K562 (cell line): ENCODE results near the gene USP49. TPM values are rescaled to one million over a fixed set of nuclear protein-coding genes. Genes with fewer than 3 reads are reported as not detected.

Experiments
- KDM1A ChIP-seq, 2 experiments: fragments of 450-650 bp; IDR thresholded peaks; 2 replicates each; pipeline ENCODE4 v1.6.1; 2016; ENCODE audit warnings: mild to moderate bottlenecking in 2 of 2
- STAT5B ChIP-seq: fragments of 250-450 bp; sonication (Bioruptor Pico); IDR thresholded peaks from 2 replicates; pipeline ENCODE4 v1.8.0; 2021; ENCODE audit warnings: mild to moderate bottlenecking, inconsistent platforms
- TCF7L2 ChIP-seq: fragments of 150-350 bp; IDR thresholded peaks from 2 replicates; pipeline ENCODE4 v1.6.1; 2016; ENCODE audit warnings: low read depth, mild to moderate bottlenecking, low read length, moderate library complexity
- THRA ChIP-seq: fragments of 450-650 bp; IDR thresholded peaks from 2 replicates; pipeline ENCODE4 v1.6.1; 2017; ENCODE audit warnings: mild to moderate bottlenecking, moderate library complexity
- polyA plus RNA-seq, 8 experiments: library from polyadenylated mRNA; depleted of rRNA in 4 of 8; stranded (reverse) in 5 of 8; unstranded in 3 of 8; fragments of >200 nt; fragmentation: Nextera tagmentation in 2 of 8; fragmentation: Illumina TruSeq in 1 of 8; extraction: Ambion mirVana in 2 of 8; extraction: Trizol in 1 of 8; gene quantifications; 2 replicates each; pipeline versions ENCODE4 v1.2.1 to v1.2.3, GENCODE V29; 2011 to 2014; ENCODE audit warnings: inconsistent platforms in 1 of 8, missing spikeins in 1 of 8
- total RNA-seq, 7 experiments: library from RNA; depleted of rRNA in 6 of 7; stranded (reverse); fragments of >200 nt in 6 of 7; fragmentation: Illumina TruSeq in 2 of 7; extraction: Trizol in 2 of 7; gene quantifications; 2 replicates each; pipeline versions ENCODE4 v1.2.1 to v1.2.3, GENCODE V29; 2011 to 2021; ENCODE audit warnings: low replicate concordance in 1 of 7
- TF ChIP-seq, protein P1 (sequence below): fragments of 250-450 bp; sonication (Bioruptor Pico); IDR thresholded peaks from 2 replicates; pipeline ENCODE4 v1.4.0; 2020; ENCODE audit warnings: mild to moderate bottlenecking
- TF ChIP-seq, protein P2 (sequence below): fragments of 250-450 bp; sonication (Bioruptor Pico); IDR thresholded peaks from 2 replicates; pipeline ENCODE4 v1.8.0; 2021; ENCODE audit warnings: mild to moderate bottlenecking, moderate library complexity
- TF ChIP-seq, protein P3 (sequence below): sonication (generic); IDR thresholded peaks from 2 replicates; pipeline ENCODE4 v1.6.1; 2016
- TF ChIP-seq, protein P4 (sequence below), 3 experiments: fragments of 200-800 bp in 1 of 3; fragments of 250-450 bp in 1 of 3; fragments of 450-650 bp in 1 of 3; sonication (Bioruptor Pico) in 1 of 3; sonication (Bioruptor generic) in 1 of 3; formaldehyde crosslinking in 1 of 3; IDR thresholded peaks; 2 replicates each; pipeline versions ENCODE4 v1.6.1 to v1.8.0; 2016 to 2022; ENCODE audit warnings: mild to moderate bottlenecking in 2 of 3, missing genetic modification characterization in 2 of 3, missing compliant biosample characterization in 1 of 3, moderate library complexity in 1 of 3
- TF ChIP-seq, protein P5 (sequence below): sonication (generic); formaldehyde crosslinking; IDR thresholded peaks from 2 replicates; pipeline ENCODE4 v1.8.1; 2023; ENCODE audit warnings: mild to moderate bottlenecking, missing genetic modification reagents

USP49 gene
- total and polyA plus RNA-seq, 9 of the 15 experiments (the other 6 are each of a cell fraction or from before 2014, with no cell fraction given), result 1.0 to 9.9 (median 6.5) TPM

DNA sequence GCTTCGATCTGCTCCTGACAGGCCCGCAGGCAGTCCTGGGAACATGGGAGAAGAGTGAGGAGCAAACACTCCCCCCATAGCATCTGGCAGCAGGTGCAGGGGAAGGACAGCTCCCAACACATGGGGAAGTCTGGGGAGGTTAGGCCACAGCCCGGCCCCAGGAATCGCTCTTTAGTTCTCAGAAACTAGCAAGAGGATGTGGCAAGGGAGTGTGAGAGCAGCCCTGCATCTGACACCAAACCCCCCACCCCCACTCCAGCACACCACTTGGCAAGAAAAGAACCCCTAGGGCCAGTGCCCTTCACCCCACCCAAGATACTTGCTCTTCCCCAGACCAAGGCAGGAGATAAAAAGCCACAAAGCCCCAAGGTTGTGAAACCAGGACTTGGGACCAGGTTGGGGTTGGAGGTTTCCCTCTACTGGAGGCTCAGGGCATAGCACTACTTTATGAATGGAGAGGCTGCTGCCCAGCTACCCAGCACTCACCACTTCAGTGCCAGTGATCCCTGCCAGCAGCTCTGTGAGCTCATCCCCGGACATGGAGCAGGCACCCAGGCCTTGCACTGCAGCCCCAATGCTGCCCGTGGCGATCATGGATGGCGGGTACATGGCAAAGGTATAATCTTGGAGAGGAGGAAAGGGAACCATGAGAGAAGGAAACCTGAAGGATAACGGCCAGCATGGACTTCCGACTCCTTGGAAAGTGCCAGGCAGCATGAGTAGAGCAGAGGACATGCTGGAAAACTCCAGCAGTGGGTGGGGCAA lies 41.1 kb upstream of the USP49 start (continued):
- TF ChIP-seq, protein P1, sequence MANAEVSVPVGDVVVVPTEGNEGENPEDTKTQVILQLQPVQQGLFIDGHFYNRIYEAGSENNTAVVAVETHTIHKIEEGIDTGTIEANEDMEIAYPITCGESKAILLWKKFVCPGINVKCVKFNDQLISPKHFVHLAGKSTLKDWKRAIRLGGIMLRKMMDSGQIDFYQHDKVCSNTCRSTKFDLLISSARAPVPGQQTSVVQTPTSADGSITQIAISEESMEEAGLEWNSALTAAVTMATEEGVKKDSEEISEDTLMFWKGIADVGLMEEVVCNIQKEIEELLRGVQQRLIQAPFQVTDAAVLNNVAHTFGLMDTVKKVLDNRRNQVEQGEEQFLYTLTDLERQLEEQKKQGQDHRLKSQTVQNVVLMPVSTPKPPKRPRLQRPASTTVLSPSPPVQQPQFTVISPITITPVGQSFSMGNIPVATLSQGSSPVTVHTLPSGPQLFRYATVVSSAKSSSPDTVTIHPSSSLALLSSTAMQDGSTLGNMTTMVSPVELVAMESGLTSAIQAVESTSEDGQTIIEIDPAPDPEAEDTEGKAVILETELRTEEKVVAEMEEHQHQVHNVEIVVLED (CRISPR knock-in tag), result no peak; the same call in 1 of the 2 replicates
- TF ChIP-seq TCF7L2, result no peak
- TF ChIP-seq THRA, result no peak
- TF ChIP-seq, protein P2, sequence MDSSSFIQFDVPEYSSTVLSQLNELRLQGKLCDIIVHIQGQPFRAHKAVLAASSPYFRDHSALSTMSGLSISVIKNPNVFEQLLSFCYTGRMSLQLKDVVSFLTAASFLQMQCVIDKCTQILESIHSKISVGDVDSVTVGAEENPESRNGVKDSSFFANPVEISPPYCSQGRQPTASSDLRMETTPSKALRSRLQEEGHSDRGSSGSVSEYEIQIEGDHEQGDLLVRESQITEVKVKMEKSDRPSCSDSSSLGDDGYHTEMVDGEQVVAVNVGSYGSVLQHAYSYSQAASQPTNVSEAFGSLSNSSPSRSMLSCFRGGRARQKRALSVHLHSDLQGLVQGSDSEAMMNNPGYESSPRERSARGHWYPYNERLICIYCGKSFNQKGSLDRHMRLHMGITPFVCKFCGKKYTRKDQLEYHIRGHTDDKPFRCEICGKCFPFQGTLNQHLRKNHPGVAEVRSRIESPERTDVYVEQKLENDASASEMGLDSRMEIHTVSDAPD (CRISPR knock-in tag), result peak; percentile 59; the same call in 1 of the 2 replicates
- TF ChIP-seq, protein P3, sequence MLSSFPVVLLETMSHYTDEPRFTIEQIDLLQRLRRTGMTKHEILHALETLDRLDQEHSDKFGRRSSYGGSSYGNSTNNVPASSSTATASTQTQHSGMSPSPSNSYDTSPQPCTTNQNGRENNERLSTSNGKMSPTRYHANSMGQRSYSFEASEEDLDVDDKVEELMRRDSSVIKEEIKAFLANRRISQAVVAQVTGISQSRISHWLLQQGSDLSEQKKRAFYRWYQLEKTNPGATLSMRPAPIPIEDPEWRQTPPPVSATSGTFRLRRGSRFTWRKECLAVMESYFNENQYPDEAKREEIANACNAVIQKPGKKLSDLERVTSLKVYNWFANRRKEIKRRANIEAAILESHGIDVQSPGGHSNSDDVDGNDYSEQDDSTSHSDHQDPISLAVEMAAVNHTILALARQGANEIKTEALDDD, result peak; percentile 63; the same call in 1 of the 2 replicates
- TF ChIP-seq STAT5B (CRISPR knock-in tag), result no peak
- TF ChIP-seq KDM1A (IDR thresholded peaks at IDR 0.05), result peak; percentile 73 to 85; a peak in 3 of 4 replicates
- TF ChIP-seq, protein P4, sequence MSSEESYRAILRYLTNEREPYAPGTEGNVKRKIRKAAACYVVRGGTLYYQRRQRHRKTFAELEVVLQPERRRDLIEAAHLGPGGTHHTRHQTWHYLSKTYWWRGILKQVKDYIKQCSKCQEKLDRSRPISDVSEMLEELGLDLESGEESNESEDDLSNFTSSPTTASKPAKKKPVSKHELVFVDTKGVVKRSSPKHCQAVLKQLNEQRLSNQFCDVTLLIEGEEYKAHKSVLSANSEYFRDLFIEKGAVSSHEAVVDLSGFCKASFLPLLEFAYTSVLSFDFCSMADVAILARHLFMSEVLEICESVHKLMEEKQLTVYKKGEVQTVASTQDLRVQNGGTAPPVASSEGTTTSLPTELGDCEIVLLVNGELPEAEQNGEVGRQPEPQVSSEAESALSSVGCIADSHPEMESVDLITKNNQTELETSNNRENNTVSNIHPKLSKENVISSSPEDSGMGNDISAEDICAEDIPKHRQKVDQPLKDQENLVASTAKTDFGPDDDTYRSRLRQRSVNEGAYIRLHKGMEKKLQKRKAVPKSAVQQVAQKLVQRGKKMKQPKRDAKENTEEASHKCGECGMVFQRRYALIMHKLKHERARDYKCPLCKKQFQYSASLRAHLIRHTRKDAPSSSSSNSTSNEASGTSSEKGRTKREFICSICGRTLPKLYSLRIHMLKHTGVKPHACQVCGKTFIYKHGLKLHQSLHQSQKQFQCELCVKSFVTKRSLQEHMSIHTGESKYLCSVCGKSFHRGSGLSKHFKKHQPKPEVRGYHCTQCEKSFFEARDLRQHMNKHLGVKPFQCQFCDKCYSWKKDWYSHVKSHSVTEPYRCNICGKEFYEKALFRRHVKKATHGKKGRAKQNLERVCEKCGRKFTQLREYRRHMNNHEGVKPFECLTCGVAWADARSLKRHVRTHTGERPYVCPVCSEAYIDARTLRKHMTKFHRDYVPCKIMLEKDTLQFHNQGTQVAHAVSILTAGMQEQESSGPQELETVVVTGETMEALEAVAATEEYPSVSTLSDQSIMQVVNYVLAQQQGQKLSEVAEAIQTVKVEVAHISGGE (CRISPR knock-in tag; IDR thresholded peaks at IDR 0.05), result no peak
- TF ChIP-seq, protein P5, sequence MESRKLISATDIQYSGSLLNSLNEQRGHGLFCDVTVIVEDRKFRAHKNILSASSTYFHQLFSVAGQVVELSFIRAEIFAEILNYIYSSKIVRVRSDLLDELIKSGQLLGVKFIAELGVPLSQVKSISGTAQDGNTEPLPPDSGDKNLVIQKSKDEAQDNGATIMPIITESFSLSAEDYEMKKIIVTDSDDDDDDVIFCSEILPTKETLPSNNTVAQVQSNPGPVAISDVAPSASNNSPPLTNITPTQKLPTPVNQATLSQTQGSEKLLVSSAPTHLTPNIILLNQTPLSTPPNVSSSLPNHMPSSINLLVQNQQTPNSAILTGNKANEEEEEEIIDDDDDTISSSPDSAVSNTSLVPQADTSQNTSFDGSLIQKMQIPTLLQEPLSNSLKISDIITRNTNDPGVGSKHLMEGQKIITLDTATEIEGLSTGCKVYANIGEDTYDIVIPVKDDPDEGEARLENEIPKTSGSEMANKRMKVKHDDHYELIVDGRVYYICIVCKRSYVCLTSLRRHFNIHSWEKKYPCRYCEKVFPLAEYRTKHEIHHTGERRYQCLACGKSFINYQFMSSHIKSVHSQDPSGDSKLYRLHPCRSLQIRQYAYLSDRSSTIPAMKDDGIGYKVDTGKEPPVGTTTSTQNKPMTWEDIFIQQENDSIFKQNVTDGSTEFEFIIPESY (CRISPR knock-in tag), result peak; percentile 82
